HG02981 (cell line): ENCODE results near the gene ALKBH7.
"Not testable (repeated sequence)": the region's sequence is repeated elsewhere in the genome, so short reads cannot be mapped to it uniquely, and the experiment has no call there.

Experiments used
- ATAC-seq: cut with Tn5 transposase; IDR thresholded peaks from one replicate; pipeline ENCODE4 v1.9.1; 2021; ENCODE audit warnings: mild to moderate bottlenecking, moderate library complexity; ENCODE audit not compliant: unreplicated experiment

Gene ALKBH7

DNA sequence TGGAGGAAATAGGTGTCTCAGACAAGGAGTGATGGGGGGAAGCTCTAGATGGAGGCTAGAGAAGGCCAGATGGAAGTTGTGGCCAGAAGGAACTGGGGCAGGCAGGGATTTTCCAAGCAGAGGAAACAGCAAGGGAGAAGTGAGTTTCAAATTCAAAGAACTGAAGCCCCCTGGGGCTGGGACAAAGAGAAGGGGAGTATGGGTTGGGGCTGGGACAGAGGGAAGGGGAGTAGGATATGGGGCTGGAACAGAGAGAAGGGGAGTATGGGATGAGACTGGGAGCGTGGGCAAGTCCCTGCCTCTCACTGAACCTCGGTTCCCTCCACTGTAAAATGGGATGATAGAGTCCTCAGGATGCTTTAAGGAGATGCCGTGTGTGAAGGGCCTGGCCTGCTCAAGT, 22.2 kb downstream of the ALKBH7 start:
- no peak for ATAC-seq

DNA sequence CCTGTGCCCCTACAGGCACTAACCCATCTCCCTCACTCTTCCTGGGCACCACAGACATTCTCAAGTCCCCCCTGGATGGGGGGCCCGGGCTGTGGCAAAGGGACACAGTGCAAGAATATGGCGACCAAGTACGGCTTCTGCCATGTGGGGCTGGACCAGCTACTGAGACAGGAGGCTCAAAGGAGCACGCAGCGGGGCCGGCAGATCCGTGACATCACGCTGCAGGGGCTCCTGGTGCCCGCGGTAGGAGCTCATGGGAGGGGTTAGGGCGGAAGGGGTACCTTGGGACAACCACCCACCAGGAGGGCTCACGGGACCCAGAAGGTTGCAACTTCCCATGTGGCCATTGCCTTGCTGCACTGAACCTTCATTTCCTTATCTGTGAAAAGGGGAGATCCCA, 23.7 kb downstream of the ALKBH7 start:
- no peak for ATAC-seq

DNA sequence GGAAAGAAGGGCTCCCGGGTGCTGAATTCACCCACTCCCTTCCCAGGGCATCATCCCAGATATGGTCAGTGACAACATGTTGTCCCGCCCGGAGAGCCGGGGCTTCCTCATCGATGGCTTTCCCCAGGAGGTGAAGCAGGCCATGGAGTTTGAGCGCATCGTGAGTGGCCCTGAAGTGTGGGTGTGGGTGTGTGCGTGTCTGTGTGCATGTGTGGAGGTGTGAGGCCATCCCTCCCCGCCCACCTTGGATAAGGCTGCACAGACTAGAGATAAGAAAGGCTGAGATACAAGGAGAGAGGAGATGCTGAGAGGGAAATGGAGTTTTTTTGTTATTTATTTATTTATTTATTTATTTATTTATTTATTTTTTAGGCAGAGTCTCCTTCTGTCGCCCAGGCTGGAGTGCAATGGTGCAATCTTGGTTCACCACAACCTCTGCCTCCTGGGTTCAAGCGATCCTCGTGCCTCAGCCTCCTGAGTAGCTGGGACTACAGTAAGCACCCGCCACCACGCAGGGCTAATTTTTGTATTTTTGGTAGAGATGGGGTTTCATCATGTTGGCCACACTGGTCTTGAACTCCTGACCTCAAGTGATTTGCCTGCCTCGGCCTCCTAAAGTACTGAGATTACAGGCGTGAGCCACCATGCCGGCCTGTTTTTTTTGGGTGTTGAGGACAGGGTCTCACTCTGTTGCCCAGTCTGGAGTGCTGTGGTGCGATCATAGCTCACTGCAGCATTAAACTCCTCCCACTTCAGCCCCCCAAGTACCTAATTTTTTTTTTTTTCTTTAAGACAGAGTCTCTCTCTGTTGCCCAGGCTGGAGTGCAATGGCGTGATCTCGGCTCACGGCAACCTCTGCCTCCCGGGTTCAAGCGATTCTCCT, 27.7 kb downstream of the ALKBH7 start:
- ATAC-seq = not testable (repeated sequence)

DNA sequence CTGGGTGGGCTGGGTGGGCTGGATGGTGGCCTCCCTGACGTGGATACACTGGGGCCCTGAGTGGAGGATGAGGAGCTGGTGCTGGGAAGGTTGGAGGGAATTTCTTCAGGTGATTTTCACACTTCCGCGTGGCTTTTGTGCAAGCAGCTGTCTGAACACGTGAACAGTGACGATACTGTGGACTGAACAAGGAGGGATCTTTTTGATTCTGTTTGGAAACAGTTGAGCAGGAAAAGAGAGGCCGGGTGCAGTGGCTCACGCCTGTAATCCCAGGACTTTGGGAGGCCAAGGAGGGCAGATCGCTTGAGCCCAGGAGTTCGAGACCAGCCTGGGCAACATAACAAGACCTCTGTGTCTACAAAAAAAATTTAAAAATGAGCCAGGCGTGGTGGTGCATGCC, 29.5 kb downstream of the ALKBH7 start:
- no peak for ATAC-seq

DNA sequence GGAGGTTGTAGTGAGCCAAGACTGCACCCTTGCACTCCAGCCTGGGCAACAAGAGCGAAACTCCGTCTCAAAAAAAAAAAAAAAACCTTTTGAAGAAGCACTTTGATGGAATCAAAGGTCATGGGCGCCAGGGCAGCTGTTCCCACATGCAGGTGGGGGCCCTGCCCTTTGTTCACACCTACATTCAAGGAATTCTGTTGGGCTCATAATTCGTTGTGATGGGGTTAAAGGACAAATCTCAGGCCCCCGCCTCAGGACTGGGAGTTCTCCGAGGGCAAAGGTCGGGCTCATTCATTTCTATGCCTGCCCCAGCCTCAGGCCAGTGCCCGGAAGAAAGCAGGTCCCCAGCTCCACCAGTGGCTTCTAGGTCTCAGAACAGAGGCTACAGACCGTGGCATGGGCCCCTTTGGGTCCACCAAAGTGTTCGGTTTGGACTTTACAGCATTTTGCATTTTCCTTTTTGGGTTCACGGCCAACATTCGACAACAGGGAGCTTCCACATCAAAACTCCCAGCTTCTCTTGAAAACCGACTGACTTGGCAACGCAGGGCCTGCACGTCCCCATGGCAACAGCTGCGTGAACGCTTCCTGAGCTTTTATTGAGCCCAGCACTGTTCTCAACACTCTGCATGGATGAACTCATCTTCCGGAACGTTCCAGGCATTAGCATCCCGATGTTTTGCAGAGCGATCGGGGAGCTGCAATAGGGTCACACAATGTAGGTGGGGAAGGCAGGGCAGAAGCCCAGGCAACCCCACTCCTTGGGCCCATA, 30.4 kb downstream of the ALKBH7 start:
- ATAC-seq = no peak

DNA sequence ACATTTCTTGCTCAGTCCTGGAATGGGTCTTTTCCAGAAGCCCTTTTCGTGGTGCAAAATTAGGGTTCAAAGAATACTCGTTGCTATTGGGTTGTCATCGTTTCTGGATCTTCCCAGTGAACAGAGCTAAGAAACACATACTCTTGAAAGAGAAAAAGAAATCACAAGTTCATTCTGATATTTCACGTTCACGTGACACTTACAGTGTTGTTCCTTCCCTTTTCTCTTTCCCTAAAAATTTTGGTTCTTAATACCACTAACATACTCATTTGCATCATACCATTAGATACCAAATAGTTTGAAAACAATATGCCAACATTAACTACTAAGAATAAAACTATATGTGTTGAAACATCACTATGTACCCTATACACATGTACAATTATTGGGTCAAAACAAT, 33.8 kb downstream of the ALKBH7 start:
- ATAC-seq = no peak

DNA sequence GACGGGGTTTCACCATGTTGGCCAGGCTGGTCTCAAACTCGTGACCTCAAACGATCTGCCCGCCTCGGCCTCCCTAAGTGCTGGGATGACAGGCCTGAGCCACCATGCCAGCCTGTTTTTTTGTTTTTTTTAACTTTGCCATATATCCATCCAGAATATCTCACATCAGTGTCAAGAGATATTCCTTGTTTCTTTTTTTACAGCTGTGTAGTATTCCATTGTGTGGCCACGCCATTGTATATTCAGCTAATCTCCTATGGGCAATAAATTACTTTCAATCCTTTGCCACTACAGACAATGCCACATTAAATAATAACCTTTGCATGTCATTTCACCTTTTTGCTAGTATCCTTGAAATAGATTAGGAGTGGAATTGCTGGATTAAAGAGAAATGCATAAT, 36.8 kb downstream of the ALKBH7 start:
- no peak for ATAC-seq

DNA sequence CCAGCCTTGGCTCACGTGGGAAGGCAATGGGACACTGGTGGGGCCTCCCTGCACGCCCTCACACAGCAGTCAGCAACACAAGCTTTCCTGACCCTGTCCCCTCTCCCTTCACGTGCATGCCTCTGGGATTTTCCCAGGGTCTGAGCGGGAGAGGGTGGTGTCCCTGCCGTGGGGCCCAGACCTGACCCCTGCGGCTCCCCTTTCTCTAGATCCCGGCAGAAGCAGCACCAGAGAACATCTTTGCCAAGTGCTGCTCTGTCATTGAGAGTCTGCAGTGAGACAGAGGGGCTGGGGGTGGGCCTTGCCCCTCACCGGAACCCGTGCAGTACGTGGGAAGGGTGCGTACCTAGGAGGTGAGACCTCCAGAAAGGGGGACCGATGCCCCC, 39.5 kb downstream of the ALKBH7 start:
- ATAC-seq = no peak

DNA sequence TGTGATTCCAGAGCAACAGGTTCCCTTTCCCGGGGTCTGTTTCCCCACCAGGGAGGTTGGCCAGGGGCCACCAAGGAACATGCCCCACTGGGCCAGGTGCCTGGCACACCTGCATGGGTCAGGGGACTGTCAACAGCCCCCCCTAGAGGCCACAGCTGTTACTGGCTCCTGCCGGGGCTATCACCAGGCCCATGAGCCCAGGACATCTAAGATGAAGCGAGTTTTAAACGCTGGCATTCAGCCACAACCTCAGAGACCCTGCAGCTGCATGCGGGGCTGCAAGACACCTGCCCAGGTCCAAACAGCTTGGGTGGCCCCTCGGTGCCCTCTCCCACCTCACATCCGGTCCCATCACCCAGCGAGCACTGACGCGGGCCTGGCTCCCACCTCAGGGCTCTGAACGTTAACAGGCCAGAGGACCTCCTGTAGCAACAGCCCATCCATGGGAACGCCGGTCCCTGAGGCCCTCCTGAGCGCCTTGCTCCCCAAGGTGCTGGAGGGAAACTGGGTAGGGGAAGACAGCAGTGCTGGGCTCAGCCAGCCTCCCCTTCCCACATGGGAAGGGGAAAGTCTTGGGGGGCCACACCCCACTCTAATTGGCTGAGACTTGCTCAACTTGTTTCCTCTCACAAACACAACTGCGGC, 40.0 kb downstream of the ALKBH7 start:
- ATAC-seq = no peak

DNA sequence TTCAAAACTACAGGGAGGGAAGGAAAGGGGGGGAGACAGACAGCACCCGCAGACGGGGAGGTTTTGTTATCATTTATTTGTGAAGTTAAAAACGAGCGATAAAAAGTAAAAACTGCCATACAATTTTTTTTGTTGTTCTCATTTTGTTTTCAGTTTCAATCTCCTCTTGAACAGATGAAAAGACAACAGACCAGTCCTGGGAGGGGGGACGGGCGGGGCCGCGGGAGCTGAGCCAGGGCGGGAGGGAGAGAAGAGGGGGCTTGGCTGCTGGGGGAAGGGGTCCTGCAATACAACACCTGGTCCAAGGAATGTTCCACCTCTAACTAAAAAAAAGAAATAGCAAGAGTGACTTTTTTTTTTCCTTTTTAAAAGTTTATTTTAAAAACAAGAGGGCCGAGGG, 40.7 kb downstream of the ALKBH7 start:
- ATAC-seq = no peak

DNA sequence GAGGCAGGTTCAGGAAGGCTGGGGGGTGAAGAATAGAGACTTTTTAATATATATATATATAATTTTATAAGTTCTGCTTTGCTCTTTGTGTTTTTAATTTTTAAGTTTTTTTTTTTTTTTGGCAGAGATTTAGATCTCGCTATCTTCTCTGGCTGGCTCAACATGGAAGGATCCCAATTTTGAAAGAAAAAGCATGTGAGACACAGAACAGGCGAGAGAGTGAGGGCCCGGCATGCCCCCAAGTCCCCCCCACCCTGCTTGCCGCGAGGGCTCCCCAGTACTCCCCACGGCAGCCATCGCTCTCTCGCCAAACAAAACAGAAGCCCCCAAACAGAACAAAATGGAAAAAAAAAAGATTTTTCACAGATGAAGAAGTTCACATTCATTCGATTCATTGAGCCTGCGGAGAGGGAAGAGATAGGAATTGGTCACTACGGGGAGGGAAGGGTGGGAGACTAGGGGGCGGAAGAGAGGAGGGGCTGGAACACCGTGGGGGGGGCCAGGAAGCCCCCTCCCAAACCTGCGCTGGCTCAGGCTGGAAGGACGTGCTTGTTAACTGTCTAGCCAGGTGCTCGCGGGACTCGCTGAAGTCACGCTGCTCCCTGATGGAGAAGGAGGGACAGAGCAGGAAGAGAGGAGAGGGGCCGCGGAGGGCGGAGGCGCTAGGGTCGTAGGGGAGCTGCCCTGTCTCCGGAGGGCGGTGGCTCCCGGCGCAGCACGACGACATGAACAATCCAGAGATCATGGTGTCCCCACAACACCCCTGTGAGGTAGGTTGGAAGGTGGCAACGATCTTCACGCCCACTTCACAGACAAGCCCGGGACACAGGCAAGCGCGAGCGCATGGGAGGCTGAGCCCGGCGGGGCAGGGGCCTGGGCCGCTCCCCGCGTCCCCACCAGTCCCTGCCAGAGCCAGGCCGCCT, 41.4 kb downstream of the ALKBH7 start:
- no peak for ATAC-seq

DNA sequence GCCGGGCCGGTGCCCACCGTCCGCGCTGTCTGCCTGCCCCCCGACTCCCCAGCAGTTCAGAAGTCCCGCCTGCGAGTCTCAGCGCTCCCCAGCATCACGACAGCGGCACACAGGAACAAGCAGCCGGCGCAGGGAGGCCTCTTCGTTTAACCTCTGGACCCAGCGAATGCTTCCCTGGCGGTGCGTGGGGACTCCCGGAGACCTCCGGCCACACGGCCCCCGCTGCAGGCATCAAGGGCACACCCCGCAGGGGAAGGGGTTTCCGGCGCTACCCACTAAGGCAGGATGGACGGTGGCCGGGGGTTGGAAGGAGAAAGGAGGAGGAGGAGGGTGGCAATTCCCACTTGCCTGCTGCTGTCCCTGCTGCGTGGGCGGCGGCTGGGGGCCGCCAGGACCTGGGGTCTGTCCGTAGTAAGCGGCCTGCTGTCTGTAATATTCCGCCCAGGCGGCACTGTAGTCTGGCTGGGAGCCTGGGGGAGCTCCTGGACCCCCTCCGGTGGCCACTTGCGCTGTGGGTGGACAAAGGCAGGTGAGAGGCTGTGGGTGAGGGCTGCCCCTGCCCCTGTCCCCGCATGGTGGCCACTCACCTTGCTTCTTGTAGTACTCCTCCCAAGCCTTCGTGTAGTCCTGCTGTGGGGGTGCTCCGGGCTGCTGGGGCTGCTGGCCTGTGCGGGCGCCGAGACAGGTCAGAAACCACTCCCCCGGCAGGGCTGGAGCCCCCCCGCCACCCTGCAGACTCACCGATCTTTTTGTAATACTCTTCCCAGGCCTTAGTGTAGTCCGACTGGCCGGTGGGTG, 42.4 kb downstream of the ALKBH7 start:
- ATAC-seq = no peak

DNA sequence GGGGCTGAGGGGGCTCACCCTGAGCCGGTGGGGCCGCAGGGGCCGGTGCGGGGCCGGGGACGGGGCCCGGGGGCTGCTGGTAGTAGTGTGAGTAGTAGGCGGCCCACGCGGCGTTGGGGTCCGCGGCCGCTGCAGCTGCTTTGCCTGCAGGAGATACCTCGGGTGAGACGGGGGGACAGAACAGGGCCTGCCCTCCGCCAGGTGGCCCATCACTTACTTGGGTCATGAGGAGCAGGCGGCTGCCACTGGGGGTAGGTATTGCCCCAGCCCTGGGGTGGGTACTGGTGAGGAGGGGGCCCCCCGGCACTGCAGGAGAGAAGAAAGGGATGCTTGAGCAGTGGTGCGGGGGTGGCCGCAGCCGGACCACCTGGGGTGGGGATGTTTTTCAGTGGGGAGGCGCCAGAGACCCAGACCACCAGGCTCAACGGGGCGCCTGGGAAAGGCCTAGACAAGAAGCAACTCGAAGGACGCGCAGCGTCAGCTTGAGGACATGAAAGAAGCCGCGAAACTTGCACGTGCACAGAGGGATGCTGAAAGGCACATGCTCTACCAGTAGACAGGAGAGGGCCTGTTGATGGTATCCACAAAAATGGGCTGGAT, 43.1 kb downstream of the ALKBH7 start:
- no peak for ATAC-seq

DNA sequence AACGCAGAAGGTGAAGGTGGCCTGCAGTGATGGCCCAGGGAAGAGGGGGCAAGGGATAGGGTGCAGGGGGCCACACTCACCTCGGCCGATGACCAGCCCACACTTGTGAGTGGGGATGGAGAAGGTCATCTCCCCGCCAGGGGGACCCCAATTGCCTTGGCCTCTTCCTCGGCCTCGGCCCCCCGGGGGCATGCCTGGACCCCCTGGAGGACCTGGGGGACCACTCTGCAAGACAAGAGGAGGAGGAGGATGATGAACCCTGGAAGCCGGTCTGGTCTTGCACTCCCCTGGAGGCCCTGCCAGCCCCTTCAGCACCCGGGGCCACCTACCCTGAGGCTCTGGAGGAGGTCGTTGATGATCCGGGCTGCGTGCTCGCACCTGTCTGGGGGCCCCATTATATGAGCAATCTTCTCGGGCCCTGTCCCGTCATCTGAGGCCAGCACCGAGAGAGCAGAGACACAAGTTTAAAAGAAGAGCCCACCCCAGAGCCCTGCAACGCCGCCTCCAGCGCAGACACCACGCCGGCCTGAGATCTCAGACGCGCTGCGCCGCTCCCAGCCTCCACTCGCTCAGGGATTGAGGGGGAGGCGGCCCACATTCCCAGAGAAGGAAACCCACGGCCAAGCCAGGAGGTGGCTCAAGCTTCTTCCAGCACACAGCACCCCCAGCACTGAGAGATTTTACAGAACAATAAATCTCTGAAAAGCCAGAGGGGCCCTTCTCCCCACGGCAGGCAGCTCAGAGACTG, 44.2 kb downstream of the ALKBH7 start:
- no peak for ATAC-seq

DNA sequence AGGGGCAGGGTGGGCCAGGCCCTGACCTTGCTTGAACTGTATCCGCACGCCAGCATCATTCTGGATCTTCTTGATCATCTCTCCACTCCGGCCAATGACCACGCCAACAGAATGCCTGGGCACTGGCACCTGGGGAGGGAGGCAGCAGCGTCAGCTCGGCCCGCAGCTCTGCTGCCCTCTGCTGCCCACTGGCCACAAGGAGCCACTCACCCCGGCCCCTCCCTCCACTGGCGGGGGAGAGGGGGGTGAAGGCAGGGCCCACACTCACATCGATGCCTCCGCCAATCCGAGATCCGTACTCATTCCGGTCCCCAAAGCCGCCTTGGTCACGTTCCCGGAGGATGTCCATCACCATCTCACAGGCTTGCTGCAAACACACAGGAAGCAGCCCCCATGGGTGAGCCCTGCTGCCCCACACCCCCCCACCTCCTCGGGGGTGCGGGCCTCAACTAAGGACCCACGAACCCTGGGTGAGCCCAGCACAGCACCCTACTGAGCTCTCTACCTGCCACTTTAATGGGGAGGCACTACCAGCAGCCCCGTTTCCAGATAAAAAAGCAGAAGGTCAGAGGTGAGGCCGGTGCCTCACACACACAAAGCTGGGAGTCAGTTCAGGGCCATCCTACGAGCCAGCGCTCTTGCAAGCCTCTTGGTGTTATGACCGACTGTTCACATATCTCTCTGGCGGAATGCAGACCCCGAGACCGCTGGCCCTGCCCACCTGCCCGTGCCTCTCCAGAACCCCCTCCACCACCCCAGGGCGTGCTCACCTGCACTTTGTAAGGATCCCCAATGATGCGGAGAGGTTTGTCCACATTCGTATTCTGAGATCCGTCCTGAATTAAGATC, 45.3 kb downstream of the ALKBH7 start:
- ATAC-seq = no peak

DNA sequence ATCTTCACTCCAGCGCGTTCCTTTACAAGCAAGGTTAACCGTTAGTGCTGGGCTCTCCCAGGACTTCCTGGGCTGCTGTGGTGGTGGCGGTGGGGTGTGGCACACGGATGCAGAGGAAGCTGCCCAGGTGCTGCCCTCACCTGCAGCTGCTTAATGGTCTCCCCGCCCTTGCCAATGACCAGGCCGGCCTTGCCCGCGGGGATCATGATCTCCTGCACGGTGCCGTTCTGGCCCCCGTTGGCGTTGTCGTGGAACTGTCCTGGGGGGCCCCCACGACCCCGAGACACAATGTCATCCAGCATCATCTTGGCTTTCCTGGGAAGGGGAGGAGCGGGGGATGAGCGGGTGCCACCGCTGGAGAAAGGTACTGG, 46.0 kb downstream of the ALKBH7 start:
- no peak for ATAC-seq

DNA sequence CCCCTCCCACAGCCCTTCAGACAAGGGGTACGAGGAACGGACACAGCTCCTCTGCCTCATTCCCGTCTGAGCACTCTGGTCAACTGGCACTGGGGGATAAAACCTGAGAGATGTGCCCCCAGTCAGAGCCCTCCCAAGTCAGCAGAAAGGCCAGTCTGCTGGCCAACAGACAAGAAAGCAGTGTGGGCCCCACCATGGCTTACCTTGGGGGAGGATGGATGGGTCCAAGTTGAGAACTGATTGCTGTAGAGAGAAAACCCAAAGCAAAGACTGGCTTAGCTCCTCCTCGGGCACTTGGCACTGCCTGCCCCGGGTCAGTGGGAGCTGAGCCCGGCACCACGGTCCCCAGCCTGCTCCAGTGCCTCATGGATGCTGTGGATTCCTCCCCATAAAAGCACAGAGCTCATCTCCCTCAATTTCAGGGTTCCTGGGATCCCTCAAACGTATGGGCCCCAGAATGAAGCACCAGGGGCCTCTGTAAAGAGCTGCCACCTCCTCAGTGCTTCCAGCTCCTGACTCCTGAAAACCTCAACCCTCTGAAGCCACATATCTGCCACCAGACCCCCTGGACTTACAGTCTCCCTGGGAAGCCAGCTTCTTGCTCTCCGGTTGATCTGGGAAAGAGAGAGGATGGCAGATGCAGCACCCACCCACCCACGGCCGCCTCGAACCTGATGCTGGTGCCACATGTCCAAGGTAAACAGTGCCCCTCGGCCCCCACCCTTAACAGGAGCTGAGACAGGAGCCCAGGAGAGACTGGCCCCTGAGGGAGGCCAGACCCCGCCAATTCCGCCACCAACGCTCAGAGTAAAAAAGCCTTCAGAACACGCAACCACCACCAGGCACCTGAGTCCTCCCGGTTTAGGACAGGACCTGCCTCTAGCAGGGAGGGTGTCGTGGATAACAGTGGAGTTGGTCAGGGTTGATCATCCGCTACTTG, 48.8 kb downstream of the ALKBH7 start:
- ATAC-seq = no peak
